ENCODE data around the gene CFAP99. TPM values are rescaled to one million over a fixed set of nuclear protein-coding genes. Genes with fewer than 3 reads are reported as not detected.
A peak's percentile ranks its signal among the peaks of the same experiment; 100 is the strongest.

Gene CFAP99
- total and polyA plus RNA-seq, 9 of the 15 experiments (the other 6 are each of a cell fraction or from before 2014, with no cell fraction given) = 0.07 to 0.18 (median 0.09) TPM; not detected in 6

DNA sequence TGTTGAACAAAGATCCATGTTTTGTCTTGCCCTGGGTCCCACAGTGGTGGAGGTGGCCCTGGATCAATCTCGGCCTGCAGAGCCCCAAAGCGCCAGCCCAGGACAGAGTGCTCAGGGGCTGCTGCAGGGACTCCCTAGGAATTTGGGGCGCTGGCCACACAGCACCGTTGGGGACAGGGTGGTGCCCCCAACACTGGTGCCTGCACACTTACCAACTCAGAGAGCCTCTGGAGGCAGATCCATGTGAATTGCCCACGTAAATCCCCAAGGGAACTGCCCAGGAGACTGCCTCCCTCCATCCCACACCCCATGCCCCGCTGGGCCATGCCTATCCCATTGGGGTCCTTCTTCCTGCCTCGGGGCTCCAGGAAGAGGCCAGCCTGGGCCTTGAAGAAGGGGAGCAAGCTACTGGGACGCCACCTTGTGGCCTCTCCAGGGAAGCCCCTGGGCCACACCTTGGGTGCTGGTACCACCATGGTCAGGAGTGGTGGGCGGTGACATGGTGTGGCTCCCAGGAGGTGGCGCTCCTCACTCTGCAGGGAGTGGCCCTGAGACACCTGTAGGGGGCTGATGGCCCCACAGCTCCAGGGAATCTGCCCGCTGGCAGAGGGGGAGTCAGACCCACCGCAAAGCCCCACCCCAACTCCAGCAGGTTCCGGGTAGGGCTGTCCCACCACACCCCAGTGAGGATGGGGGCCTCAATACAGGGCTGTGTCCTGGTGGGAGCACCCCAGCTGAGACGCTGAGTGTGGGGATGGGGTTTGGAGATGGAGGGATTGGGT lies 22.8 kb downstream of the CFAP99 start (continued):
- TF ChIP-seq NR1H2 (CRISPR knock-in tag; IDR thresholded peaks at IDR 0.05) (no peak), CBX8 (IDR thresholded peaks at IDR 0.05; ENCODE audit: borderline replicate concordance, extremely low read depth, low read depth, low read length, poor library complexity, severe bottlenecking) (no peak), MIER1 (IDR thresholded peaks at IDR 0.05; ENCODE audit: low read depth) (no peak), ZNF140 (CRISPR knock-in tag; IDR thresholded peaks at IDR 0.05) (no peak), TGIF2 (CRISPR knock-in tag; IDR thresholded peaks at IDR 0.05) (no peak), ARID1B (IDR thresholded peaks at IDR 0.05) (no peak), CBX3 (IDR thresholded peaks at IDR 0.05; ENCODE audit: borderline replicate concordance in 1 of 2, low read length in 2 of 2) (no peak), NCOR1 (IDR thresholded peaks at IDR 0.05) (no peak), CEBPG (CRISPR knock-in tag; IDR thresholded peaks at IDR 0.05) (no peak), CEBPG (tag; conservative IDR thresholded peaks at IDR 0.05 in 1 of 2, IDR thresholded peaks at IDR 0.05 in 1 of 2) (no peak), SMARCB1 (IDR thresholded peaks at IDR 0.05; ENCODE audit: insufficient read length, low read depth) (no peak), ZNF121 (CRISPR knock-in tag; conservative IDR thresholded peaks at IDR 0.05) (no peak), SMARCA4 (IDR thresholded peaks at IDR 0.05) (no peak), MYC (IDR thresholded peaks at IDR 0.05; ENCODE audit: low read depth, low read length) (peak; percentile 59; the same call in 1 of the 2 replicates), MYC (CRISPR knock-in tag; IDR thresholded peaks at IDR 0.05; ENCODE audit: borderline replicate concordance, low read depth) (no peak), TCF7 (IDR thresholded peaks at IDR 0.05; ENCODE audit: borderline replicate concordance) (peak; percentile 54; the same call in 1 of the 2 replicates)
- TF ChIP-seq, protein P1, sequence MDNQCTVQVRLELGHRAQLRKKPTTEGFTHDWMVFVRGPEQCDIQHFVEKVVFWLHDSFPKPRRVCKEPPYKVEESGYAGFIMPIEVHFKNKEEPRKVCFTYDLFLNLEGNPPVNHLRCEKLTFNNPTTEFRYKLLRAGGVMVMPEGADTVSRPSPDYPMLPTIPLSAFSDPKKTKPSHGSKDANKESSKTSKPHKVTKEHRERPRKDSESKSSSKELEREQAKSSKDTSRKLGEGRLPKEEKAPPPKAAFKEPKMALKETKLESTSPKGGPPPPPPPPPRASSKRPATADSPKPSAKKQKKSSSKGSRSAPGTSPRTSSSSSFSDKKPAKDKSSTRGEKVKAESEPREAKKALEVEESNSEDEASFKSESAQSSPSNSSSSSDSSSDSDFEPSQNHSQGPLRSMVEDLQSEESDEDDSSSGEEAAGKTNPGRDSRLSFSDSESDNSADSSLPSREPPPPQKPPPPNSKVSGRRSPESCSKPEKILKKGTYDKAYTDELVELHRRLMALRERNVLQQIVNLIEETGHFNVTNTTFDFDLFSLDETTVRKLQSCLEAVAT (IDR thresholded peaks at IDR 0.05) = peak in 1 of 2 experiments; percentile 66; a peak in 1 of 4 replicates
- TF ChIP-seq, protein P2, sequence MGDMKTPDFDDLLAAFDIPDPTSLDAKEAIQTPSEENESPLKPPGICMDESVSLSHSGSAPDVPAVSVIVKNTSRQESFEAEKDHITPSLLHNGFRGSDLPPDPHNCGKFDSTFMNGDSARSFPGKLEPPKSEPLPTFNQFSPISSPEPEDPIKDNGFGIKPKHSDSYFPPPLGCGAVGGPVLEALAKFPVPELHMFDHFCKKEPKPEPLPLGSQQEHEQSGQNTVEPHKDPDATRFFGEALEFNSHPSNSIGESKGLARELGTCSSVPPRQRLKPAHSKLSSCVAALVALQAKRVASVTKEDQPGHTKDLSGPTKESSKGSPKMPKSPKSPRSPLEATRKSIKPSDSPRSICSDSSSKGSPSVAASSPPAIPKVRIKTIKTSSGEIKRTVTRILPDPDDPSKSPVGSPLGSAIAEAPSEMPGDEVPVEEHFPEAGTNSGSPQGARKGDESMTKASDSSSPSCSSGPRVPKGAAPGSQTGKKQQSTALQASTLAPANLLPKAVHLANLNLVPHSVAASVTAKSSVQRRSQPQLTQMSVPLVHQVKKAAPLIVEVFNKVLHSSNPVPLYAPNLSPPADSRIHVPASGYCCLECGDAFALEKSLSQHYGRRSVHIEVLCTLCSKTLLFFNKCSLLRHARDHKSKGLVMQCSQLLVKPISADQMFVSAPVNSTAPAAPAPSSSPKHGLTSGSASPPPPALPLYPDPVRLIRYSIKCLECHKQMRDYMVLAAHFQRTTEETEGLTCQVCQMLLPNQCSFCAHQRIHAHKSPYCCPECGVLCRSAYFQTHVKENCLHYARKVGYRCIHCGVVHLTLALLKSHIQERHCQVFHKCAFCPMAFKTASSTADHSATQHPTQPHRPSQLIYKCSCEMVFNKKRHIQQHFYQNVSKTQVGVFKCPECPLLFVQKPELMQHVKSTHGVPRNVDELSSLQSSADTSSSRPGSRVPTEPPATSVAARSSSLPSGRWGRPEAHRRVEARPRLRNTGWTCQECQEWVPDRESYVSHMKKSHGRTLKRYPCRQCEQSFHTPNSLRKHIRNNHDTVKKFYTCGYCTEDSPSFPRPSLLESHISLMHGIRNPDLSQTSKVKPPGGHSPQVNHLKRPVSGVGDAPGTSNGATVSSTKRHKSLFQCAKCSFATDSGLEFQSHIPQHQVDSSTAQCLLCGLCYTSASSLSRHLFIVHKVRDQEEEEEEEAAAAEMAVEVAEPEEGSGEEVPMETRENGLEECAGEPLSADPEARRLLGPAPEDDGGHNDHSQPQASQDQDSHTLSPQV (IDR thresholded peaks at IDR 0.05) = peak; percentile 62; the same call in 1 of the 2 replicates
- TF ChIP-seq, protein P3, sequence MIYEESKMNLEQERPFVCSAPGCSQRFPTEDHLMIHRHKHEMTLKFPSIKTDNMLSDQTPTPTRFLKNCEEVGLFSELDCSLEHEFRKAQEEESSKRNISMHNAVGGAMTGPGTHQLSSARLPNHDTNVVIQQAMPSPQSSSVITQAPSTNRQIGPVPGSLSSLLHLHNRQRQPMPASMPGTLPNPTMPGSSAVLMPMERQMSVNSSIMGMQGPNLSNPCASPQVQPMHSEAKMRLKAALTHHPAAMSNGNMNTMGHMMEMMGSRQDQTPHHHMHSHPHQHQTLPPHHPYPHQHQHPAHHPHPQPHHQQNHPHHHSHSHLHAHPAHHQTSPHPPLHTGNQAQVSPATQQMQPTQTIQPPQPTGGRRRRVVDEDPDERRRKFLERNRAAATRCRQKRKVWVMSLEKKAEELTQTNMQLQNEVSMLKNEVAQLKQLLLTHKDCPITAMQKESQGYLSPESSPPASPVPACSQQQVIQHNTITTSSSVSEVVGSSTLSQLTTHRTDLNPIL (CRISPR knock-in tag; IDR thresholded peaks at IDR 0.05) = no peak
- TF ChIP-seq, protein P4, sequence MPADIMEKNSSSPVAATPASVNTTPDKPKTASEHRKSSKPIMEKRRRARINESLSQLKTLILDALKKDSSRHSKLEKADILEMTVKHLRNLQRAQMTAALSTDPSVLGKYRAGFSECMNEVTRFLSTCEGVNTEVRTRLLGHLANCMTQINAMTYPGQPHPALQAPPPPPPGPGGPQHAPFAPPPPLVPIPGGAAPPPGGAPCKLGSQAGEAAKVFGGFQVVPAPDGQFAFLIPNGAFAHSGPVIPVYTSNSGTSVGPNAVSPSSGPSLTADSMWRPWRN (IDR thresholded peaks at IDR 0.05; ENCODE audit: low read depth) = no peak

Data from K562 (cell line).